Measurements from ENCODE around the gene CP. TPM values are rescaled to one million over a fixed set of nuclear protein-coding genes. Genes with fewer than 3 reads are reported as not detected.

The CP gene
- total and polyA plus RNA-seq, 10 donors = 16.1 to 121 (median 71.7) TPM

DNA sequence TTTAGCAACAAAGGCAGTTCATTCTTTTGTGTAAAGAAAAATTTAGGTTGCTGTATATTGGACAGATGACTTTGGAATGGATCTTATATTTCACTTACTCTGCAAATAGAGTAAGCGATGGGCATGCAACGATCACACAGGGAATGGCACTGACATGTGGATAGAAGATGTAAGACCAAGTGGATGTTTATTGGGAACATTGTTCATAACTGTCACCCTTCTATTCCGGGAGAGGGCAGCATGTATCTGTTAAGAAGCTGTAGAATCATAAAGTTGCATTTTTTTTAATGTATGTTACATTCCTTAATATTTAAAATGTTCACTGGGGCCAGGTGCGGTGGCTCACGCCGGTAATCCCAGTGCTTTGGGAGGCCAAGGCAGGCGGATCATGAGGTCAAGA, 51.0 kb downstream of the CP start:
- Histone ChIP-seq H3K36me3 (peaks cover 4 to 100% (median 55%) of the 10 kb centered on the region in 6 donors), H3K9me3 (no peaks in the 10 kb centered on the region), H3K27me3 (replicated peaks in 1 of 7) (no peaks in the 10 kb centered on the region), H3K4me3 (no peak overlapping the region), H3K27ac (no peak overlapping the region), H3K4me1 (no peaks in the 10 kb centered on the region)
- 95 to 99% (median 98%) methylated on average over 7 of the region's 7 CpGs for WGBS, 5 donors
- TF ChIP-seq, protein P1, sequence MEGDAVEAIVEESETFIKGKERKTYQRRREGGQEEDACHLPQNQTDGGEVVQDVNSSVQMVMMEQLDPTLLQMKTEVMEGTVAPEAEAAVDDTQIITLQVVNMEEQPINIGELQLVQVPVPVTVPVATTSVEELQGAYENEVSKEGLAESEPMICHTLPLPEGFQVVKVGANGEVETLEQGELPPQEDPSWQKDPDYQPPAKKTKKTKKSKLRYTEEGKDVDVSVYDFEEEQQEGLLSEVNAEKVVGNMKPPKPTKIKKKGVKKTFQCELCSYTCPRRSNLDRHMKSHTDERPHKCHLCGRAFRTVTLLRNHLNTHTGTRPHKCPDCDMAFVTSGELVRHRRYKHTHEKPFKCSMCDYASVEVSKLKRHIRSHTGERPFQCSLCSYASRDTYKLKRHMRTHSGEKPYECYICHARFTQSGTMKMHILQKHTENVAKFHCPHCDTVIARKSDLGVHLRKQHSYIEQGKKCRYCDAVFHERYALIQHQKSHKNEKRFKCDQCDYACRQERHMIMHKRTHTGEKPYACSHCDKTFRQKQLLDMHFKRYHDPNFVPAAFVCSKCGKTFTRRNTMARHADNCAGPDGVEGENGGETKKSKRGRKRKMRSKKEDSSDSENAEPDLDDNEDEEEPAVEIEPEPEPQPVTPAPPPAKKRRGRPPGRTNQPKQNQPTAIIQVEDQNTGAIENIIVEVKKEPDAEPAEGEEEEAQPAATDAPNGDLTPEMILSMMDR (IDR thresholded peaks at IDR 0.05 in 8 of 11, conservative IDR thresholded peaks at IDR 0.05 in 3 of 11) = no peak
- TF ChIP-seq POLR2AphosphoS5 (IDR thresholded peaks at IDR 0.05) = no peak
- no peak for TF ChIP-seq POLR2A (IDR thresholded peaks at IDR 0.05)
- intact Hi-C loops (cut with DNase I; ENCODE audit: low total_unique reads) = no loop called here
- DNase-seq = no peak

DNA sequence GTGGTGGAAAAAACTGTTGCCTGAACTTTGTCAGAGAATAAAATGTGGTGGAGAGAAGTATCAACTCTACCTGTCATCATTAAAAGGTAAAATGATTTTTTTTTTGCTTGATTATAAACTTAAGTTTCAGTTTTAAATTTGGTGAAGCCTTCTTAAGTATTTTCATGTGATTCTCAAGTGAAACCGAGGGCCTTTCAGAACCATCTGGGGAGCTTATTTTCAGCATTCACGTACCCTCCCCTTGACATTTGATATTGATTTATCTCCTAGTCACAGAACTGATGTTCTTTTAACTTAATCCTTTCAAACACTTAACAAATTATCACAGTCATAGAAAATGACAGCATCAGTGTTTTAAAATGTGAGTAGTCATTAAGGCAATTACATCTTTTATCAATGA, 53.7 kb downstream of the CP start:
- no peak overlapping the region for H3K27ac ChIP-seq
- 75 to 91% (median 83%) methylated on average over 2 of the region's 2 CpGs for WGBS, 5 donors
- no peaks in the 10 kb centered on the region for H3K27me3 ChIP-seq (replicated peaks in 1 of 7)
- no peak for DNase-seq
- TF ChIP-seq, protein P1 (IDR thresholded peaks at IDR 0.05 in 8 of 11, conservative IDR thresholded peaks at IDR 0.05 in 3 of 11) = no peak
- TF ChIP-seq POLR2AphosphoS5 (IDR thresholded peaks at IDR 0.05) = no peak
- no peak for TF ChIP-seq POLR2A (IDR thresholded peaks at IDR 0.05)
- H3K36me3 ChIP-seq = peaks cover 4 to 100% (median 71%) of the 10 kb centered on the region in 6 donors
- peaks cover 0 to 4% (median 0%) of the 10 kb centered on the region in 6 donors for H3K4me1 ChIP-seq
- no peaks in the 10 kb centered on the region for H3K9me3 ChIP-seq
- H3K4me3 ChIP-seq = no peak overlapping the region
- intact Hi-C loops (cut with DNase I; ENCODE audit: low total_unique reads) = no loop called here

DNA sequence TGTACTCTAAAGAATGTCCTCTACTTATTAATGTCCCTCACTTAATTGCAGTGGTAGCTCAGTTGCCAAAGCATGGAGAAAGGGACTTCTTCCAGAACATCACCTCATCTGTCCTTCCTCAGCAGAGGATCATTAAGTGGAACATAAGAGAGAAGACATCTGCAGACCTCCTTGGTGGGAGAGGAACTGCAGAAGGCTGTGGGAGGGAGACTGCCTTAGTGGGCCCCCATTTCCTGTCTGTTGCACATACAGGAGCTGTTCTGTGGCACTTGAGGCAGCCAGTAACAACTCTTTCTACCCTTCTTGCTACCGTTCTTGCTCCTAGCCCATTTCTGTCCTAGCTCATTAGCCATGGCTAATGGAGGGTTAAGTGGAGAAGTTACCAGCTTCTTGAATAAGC, 58.6 kb downstream of the CP start:
- TF ChIP-seq POLR2A (IDR thresholded peaks at IDR 0.05) (no peak), POLR2AphosphoS5 (IDR thresholded peaks at IDR 0.05) (no peak)
- TF ChIP-seq, protein P1 (IDR thresholded peaks at IDR 0.05 in 8 of 11, conservative IDR thresholded peaks at IDR 0.05 in 3 of 11) = no peak
- 11 to 46% (median 24%) methylated on average over 1 of the region's 1 CpG for WGBS, 5 donors
- no peak overlapping the region for H3K4me3 ChIP-seq
- peak overlapping the region in 1 of 8 donors; percentile 2 for H3K27ac ChIP-seq
- H3K9me3 ChIP-seq = no peaks in the 10 kb centered on the region
- intact Hi-C loops (cut with DNase I; ENCODE audit: low total_unique reads) = no loop called here
- H3K27me3 ChIP-seq (replicated peaks in 1 of 7) = no peaks in the 10 kb centered on the region
- DNase-seq = no peak
- H3K4me1 ChIP-seq = peaks cover 0 to 9% (median 0%) of the 10 kb centered on the region in 6 donors
- peaks cover 0 to 100% (median 71%) of the 10 kb centered on the region in 6 donors for H3K36me3 ChIP-seq

DNA sequence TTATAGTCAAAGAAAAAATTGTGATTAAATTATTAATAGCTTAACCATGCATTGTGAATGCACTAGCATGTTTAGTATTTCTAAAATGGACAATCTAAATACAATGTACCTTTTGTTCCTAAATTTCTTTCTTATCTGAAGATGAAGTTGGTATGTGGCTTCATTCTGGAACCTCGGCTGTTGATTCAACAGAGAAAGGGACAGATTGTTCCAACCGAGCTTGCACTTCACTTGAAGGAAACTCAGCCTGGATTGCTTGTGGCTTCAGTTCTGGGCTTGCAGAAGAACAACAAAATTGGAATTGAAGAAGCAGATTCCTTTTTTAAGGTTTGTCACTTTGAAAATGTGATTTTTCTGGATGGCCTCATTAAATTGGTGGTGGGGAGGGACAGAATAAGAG, 59.6 kb downstream of the CP start:
- peaks cover 0 to 9% (median 0%) of the 10 kb centered on the region in 6 donors for H3K4me1 ChIP-seq
- no peak for DNase-seq
- intact Hi-C loops (cut with DNase I; ENCODE audit: low total_unique reads) = no loop called here
- peaks cover 0 to 100% (median 70%) of the 10 kb centered on the region in 6 donors for H3K36me3 ChIP-seq
- 88 to 95% (median 92%) methylated on average over 2 of the region's 2 CpGs for WGBS, 5 donors
- H3K9me3 ChIP-seq = no peaks in the 10 kb centered on the region
- TF ChIP-seq, protein P1 (IDR thresholded peaks at IDR 0.05 in 8 of 11, conservative IDR thresholded peaks at IDR 0.05 in 3 of 11) = no peak
- no peak overlapping the region for H3K4me3 ChIP-seq
- no peak overlapping the region for H3K27ac ChIP-seq
- no peaks in the 10 kb centered on the region for H3K27me3 ChIP-seq (replicated peaks in 1 of 7)

All from spleen (tissue), 11 donors.